ENCODE measurements around the gene LRP5.

DNA sequence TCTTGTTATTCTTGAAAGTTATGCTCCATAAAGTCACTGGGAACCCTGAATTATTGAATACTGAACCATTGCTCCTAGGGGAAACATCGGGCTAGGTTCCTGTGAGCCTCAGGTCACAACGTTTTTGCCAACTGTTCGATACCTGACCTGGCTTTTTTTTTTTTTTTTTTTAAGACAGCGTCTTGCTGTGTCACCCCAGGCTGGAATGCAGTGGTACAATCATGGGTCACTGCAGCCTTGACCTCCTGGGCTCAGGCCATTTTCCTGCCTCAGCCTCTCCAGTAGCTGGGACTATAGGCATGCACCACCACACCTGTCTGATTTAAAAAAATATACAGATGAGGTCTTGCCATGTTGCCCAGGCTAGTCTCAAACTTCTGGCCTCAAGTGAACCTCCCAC, 22.5 kb downstream of the LRP5 start:
- TF ChIP-seq, protein P1, sequence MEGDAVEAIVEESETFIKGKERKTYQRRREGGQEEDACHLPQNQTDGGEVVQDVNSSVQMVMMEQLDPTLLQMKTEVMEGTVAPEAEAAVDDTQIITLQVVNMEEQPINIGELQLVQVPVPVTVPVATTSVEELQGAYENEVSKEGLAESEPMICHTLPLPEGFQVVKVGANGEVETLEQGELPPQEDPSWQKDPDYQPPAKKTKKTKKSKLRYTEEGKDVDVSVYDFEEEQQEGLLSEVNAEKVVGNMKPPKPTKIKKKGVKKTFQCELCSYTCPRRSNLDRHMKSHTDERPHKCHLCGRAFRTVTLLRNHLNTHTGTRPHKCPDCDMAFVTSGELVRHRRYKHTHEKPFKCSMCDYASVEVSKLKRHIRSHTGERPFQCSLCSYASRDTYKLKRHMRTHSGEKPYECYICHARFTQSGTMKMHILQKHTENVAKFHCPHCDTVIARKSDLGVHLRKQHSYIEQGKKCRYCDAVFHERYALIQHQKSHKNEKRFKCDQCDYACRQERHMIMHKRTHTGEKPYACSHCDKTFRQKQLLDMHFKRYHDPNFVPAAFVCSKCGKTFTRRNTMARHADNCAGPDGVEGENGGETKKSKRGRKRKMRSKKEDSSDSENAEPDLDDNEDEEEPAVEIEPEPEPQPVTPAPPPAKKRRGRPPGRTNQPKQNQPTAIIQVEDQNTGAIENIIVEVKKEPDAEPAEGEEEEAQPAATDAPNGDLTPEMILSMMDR (IDR thresholded peaks at IDR 0.05) = no peak
- TF ChIP-seq POLR2A (IDR thresholded peaks at IDR 0.05) = no peak
